Suprapubic skin (tissue), 4 donors: ENCODE results near the gene ZNF407. TPM values are rescaled to one million over a fixed set of nuclear protein-coding genes. Genes with fewer than 3 reads are reported as not detected.

Experiments used
- DNase-seq, 2 donors: peaks; one replicate each; pipeline ENCODE4 v3.0.0-alpha.2; 2019; ENCODE audit warnings: low spot score in 2 of 2
- H3K27ac ChIP-seq: fragments of 200-600 bp; sonication (generic); one replicate; pipeline ENCODE4 v1.5.1; 2019
- H3K27me3 ChIP-seq: fragments of 200-600 bp; sonication (generic); one replicate; pipeline ENCODE4 v1.5.1; 2019
- H3K36me3 ChIP-seq: fragments of 200-600 bp; sonication (generic); one replicate; pipeline ENCODE4 v1.5.1; 2019
- H3K4me1 ChIP-seq: fragments of 200-600 bp; sonication (generic); one replicate; pipeline ENCODE4 v1.5.1; 2019
- H3K4me3 ChIP-seq: fragments of 200-600 bp; sonication (generic); one replicate; pipeline ENCODE4 v1.5.1; 2019; ENCODE audit warnings: mild to moderate bottlenecking
- H3K9me3 ChIP-seq: fragments of 200-600 bp; sonication (generic); one replicate; pipeline ENCODE4 v1.5.1; 2019
- CTCF ChIP-seq, 2 donors: fragments of 200-600 bp in 1 of 2; fragments of 450-650 bp in 1 of 2; sonication (generic) in 1 of 2; IDR thresholded peaks; one replicate each; pipeline ENCODE4 v1.5.1; 2016 to 2019; ENCODE audit warnings: antibody characterized with exemption in 2 of 2, mild to moderate bottlenecking in 1 of 2, moderate library complexity in 1 of 2
- EP300 ChIP-seq: sonication (generic); formaldehyde crosslinking; IDR thresholded peaks from one replicate; pipeline ENCODE4 v1.6.1; 2017; ENCODE audit warnings: antibody characterized with exemption
- POLR2A ChIP-seq, 2 donors: fragments of 450-650 bp; IDR thresholded peaks; one replicate each; pipeline ENCODE4 v1.6.1; 2017; ENCODE audit warnings: antibody characterized with exemption in 2 of 2, mild to moderate bottlenecking in 2 of 2, moderate library complexity in 2 of 2
- POLR2AphosphoS5 ChIP-seq, 3 donors: sonication (generic); formaldehyde crosslinking; IDR thresholded peaks; one replicate each; pipeline ENCODE4 v1.6.1; 2017; ENCODE audit warnings: antibody characterized with exemption in 3 of 3
- WGBS: methylation state at CpG from one replicate; pipeline ENCODE4 v1.1.5; 2018; 5-methylcytosine and 5-hydroxymethylcytosine counted together
- total RNA-seq, 4 donors: library from RNA; depleted of rRNA; stranded (reverse); fragments of >200 nt; gene quantifications; one replicate each; pipeline ENCODE4 v1.1.0, GENCODE V29; 2016

The ZNF407 gene
- total RNA-seq, 4 donors from 2014 or later, result 10.7 to 22.1 (median 13.8) TPM

GRCh38 chr18:74828200-74828599 is 230.5 kb downstream of the ZNF407 start:
- Histone ChIP-seq H3K4me3 (no peak overlapping the region), H3K27me3 (no peaks in the 10 kb centered on the region), H3K27ac (no peak overlapping the region), H3K36me3 (no peaks in the 10 kb centered on the region), H3K4me1 (no peaks in the 10 kb centered on the region), H3K9me3 (no peaks in the 10 kb centered on the region)
- WGBS, result 61% methylated on average over 3 of the region's 3 CpGs
- no peak for DNase-seq
- no peak for TF ChIP-seq POLR2A (IDR thresholded peaks at IDR 0.05)
- TF ChIP-seq EP300, result no peak
- TF ChIP-seq POLR2AphosphoS5 (IDR thresholded peaks at IDR 0.05), result no peak
- TF ChIP-seq CTCF (IDR thresholded peaks at IDR 0.05), result no peak

GRCh38 chr18:74831571-74832250 is 234.0 kb downstream of the ZNF407 start:
- Histone ChIP-seq H3K4me3 (no peak overlapping the region), H3K27ac (no peak overlapping the region), H3K36me3 (no peaks in the 10 kb centered on the region), H3K27me3 (no peaks in the 10 kb centered on the region), H3K4me1 (no peaks in the 10 kb centered on the region), H3K9me3 (no peaks in the 10 kb centered on the region)
- DNase-seq, result no peak
- TF ChIP-seq CTCF (IDR thresholded peaks at IDR 0.05) (no peak), POLR2AphosphoS5 (IDR thresholded peaks at IDR 0.05) (no peak), POLR2A (IDR thresholded peaks at IDR 0.05) (no peak), EP300 (no peak)
- 68% methylated on average over 13 of the region's 13 CpGs for WGBS

DNA sequence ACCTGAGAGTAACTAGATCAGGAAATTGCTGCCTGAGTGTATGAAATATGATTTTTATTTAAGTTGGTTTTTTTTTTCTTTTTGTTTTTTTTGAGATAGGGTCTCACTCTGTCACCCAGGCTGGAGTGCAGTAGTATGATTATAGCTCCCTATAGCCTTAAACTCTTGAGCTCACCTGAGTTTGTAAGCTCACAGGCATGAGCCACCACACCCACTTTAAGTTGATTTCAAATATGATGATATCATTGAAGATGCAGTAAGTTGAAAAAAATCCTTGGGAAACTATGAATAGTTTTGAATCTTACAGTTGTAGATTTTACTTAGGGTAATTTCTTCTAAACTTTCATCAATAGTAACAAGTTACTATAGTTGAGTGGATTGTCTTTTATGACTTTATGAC is 234.7 kb downstream of the ZNF407 start:
- H3K27me3 ChIP-seq, result no peaks in the 10 kb centered on the region
- DNase-seq, result no peak
- H3K4me3 ChIP-seq, result no peak overlapping the region
- H3K27ac ChIP-seq, result no peak overlapping the region
- no peaks in the 10 kb centered on the region for H3K4me1 ChIP-seq
- no peak for TF ChIP-seq POLR2AphosphoS5 (IDR thresholded peaks at IDR 0.05)
- no peak for TF ChIP-seq CTCF (IDR thresholded peaks at IDR 0.05)
- no peak for TF ChIP-seq EP300
- no peak for TF ChIP-seq POLR2A (IDR thresholded peaks at IDR 0.05)
- no peaks in the 10 kb centered on the region for H3K36me3 ChIP-seq
- H3K9me3 ChIP-seq, result no peaks in the 10 kb centered on the region

GRCh38 chr18:74832999-74833398 is 235.3 kb downstream of the ZNF407 start:
- no peaks in the 10 kb centered on the region for H3K4me1 ChIP-seq
- H3K9me3 ChIP-seq, result no peaks in the 10 kb centered on the region
- no peaks in the 10 kb centered on the region for H3K36me3 ChIP-seq
- no peaks in the 10 kb centered on the region for H3K27me3 ChIP-seq
- TF ChIP-seq CTCF (IDR thresholded peaks at IDR 0.05) (no peak), POLR2AphosphoS5 (IDR thresholded peaks at IDR 0.05) (no peak), EP300 (no peak), POLR2A (IDR thresholded peaks at IDR 0.05) (no peak)
- 97% methylated on average over 1 of the region's 1 CpG for WGBS
- H3K27ac ChIP-seq, result no peak overlapping the region
- no peak for DNase-seq
- H3K4me3 ChIP-seq, result no peak overlapping the region

GRCh38 chr18:74834424-74835309 is 237.0 kb downstream of the ZNF407 start:
- Histone ChIP-seq H3K9me3 (no peaks in the 10 kb centered on the region), H3K36me3 (no peaks in the 10 kb centered on the region), H3K27ac (no peak overlapping the region), H3K4me3 (no peak overlapping the region), H3K27me3 (no peaks in the 10 kb centered on the region), H3K4me1 (no peaks in the 10 kb centered on the region)
- WGBS, result 88% methylated on average over 9 of the region's 9 CpGs
- no peak for DNase-seq
- no peak for TF ChIP-seq CTCF (IDR thresholded peaks at IDR 0.05)
- no peak for TF ChIP-seq POLR2AphosphoS5 (IDR thresholded peaks at IDR 0.05)
- TF ChIP-seq POLR2A (IDR thresholded peaks at IDR 0.05), result no peak
- no peak for TF ChIP-seq EP300
